IMR-90 (cell line): ENCODE data around the gene PLEK. TPM values are rescaled to one million over a fixed set of nuclear protein-coding genes. Genes with fewer than 3 reads are reported as not detected.

ENCODE experiments used
- ATAC-seq: fragments of 200-7000 bp; cut with Tn5 transposase; 2 replicates; pipeline ENCODE4 v1.9.1; 2020; ENCODE audit warnings: low read depth, mild to moderate bottlenecking, moderate library complexity
- BruUV-seq: library from RNA; stranded (reverse); fragments of 400-500 nt; replicated peaks from 2 replicates; lab custom pipeline; 2021; lab: Mats Ljungman, UMichigan
- CTCF ChIA-PET: fragments of 300-600 bp; formaldehyde crosslinking; extraction: SDS; loops from one replicate; lab custom pipeline; 2021; ENCODE audit warnings: antibody characterized with exemption; lab: Yijun Ruan, JAX
- POLR2A ChIA-PET: fragments of 300-600 bp; sonication (Branson Sonifier 250); formaldehyde crosslinking; loops from one replicate; lab custom pipeline; 2022; ENCODE audit warnings: antibody characterized with exemption; ENCODE audit not compliant: unreplicated experiment; lab: Charles Lee
- DNase-seq: peaks from one replicate; pipeline ENCODE4 v3.0.0; 2013
- H2AFZ ChIP-seq: replicated peaks from 2 replicates; pipeline ENCODE3; 2013; ENCODE audit warnings: low read length, mild to moderate bottlenecking; ENCODE audit not compliant: poor library complexity
- H2AK5ac ChIP-seq: 2 replicates; pipeline ENCODE4 v1.6.1; 2013; ENCODE audit warnings: low read depth, low read length, inconsistent platforms
- H2AK9ac ChIP-seq: replicated peaks from 2 replicates; pipeline ENCODE3; 2013; ENCODE audit warnings: mild to moderate bottlenecking, low read depth, low read length, moderate library complexity; ENCODE audit not compliant: poor library complexity
- H2BK120ac ChIP-seq: 2 replicates; pipeline ENCODE4 v1.6.1; 2013; ENCODE audit warnings: low read depth, low read length, inconsistent platforms
- H2BK15ac ChIP-seq: 3 replicates; pipeline ENCODE4 v1.6.1; 2013; ENCODE audit warnings: low read depth, low read length, inconsistent platforms
- H2BK20ac ChIP-seq: 2 replicates; pipeline ENCODE4 v1.6.1; 2013; ENCODE audit warnings: low read depth, mild to moderate bottlenecking, inconsistent platforms, low read length, moderate library complexity
- H2BK5ac ChIP-seq: 2 replicates; pipeline ENCODE4 v1.6.1; 2013; ENCODE audit warnings: mild to moderate bottlenecking, low read depth, low read length, inconsistent platforms; ENCODE audit not compliant: poor library complexity, severe bottlenecking
- H3K14ac ChIP-seq: replicated peaks from 2 replicates; pipeline ENCODE4 v1.6.1; 2013; ENCODE audit warnings: low read depth, low read length, inconsistent platforms
- H3K18ac ChIP-seq: 2 replicates; pipeline ENCODE4 v1.6.1; 2013; ENCODE audit warnings: low read depth, low read length, control low read depth
- H3K23ac ChIP-seq: 2 replicates; pipeline ENCODE4 v1.6.1; 2013; ENCODE audit warnings: low read depth, low read length, inconsistent platforms
- H3K27ac ChIP-seq: 2 replicates; pipeline ENCODE4 v1.5.1; 2013; ENCODE audit warnings: mild to moderate bottlenecking, control low read depth, low read length; ENCODE audit not compliant: insufficient read depth
- H3K27me3 ChIP-seq: 2 replicates; pipeline ENCODE4 v1.6.1; 2013; ENCODE audit warnings: low read length; ENCODE audit not compliant: control insufficient read depth, insufficient read depth
- H3K36me3 ChIP-seq: 2 replicates; pipeline ENCODE4 v1.6.1; 2013; ENCODE audit warnings: low read length, mixed read lengths; ENCODE audit not compliant: control insufficient read depth, insufficient read depth
- H3K4ac ChIP-seq: 2 replicates; pipeline ENCODE4 v1.6.1; 2013; ENCODE audit warnings: low read depth, low read length, inconsistent platforms
- H3K4me1 ChIP-seq: 2 replicates; pipeline ENCODE4 v1.6.1; 2013; ENCODE audit warnings: low read length, mixed read lengths; ENCODE audit not compliant: control insufficient read depth, insufficient read depth
- H3K4me2 ChIP-seq: 2 replicates; pipeline ENCODE4 v1.6.1; 2013; ENCODE audit warnings: low read depth, mild to moderate bottlenecking, control low read depth, low read length, moderate library complexity
- H3K4me3 ChIP-seq: 2 replicates; pipeline ENCODE4 v1.5.1; 2013; ENCODE audit warnings: low read depth, mild to moderate bottlenecking, control low read depth, low read length, moderate library complexity; ENCODE audit not compliant: insufficient read depth
- H3K56ac ChIP-seq: 2 replicates; pipeline ENCODE4 v1.6.1; 2013; ENCODE audit warnings: low read length, inconsistent platforms; ENCODE audit not compliant: insufficient read depth; ENCODE audit errors: extremely low read depth
- H3K79me1 ChIP-seq, 2 experiments: 2 replicates each; pipeline ENCODE4 v1.6.1; 2013; ENCODE audit warnings: low read length in 2 of 2, inconsistent platforms in 1 of 2, low read depth in 1 of 2
- H3K9ac ChIP-seq: 2 replicates; pipeline ENCODE4 v1.6.1; 2013; ENCODE audit warnings: low read depth, low read length, control low read depth
- H3K9me1 ChIP-seq: 2 replicates; pipeline ENCODE4 v1.6.1; 2013; ENCODE audit warnings: low read length, inconsistent platforms; ENCODE audit not compliant: insufficient read depth
- H3K9me3 ChIP-seq: 2 replicates; pipeline ENCODE4 v1.6.1; 2013; ENCODE audit warnings: low read length; ENCODE audit not compliant: control insufficient read depth, insufficient read depth
- H4K20me1 ChIP-seq: 2 replicates; pipeline ENCODE4 v1.6.1; 2013; ENCODE audit warnings: low read length, inconsistent platforms; ENCODE audit not compliant: insufficient read depth
- H4K5ac ChIP-seq: 2 replicates; pipeline ENCODE4 v1.6.1; 2013; ENCODE audit warnings: mild to moderate bottlenecking, low read depth, low read length, control low read depth
- H4K8ac ChIP-seq, 2 experiments: 2 replicates each; pipeline ENCODE4 v1.6.1; 2013; ENCODE audit warnings: low read depth in 2 of 2, low read length in 2 of 2, control low read depth in 1 of 2, inconsistent platforms in 1 of 2
- H4K91ac ChIP-seq: 2 replicates; pipeline ENCODE4 v1.6.1; 2013; ENCODE audit warnings: low read depth, low read length, inconsistent platforms; ENCODE audit not compliant: insufficient read depth
- BHLHE40 ChIP-seq: fragments of 150-350 bp; IDR thresholded peaks from 2 replicates; pipeline ENCODE4 v1.6.1; 2016; ENCODE audit warnings: mild to moderate bottlenecking, low read depth, low read length
- CEBPB ChIP-seq: IDR thresholded peaks from 2 replicates; pipeline ENCODE4 v1.6.1; 2012; ENCODE audit warnings: low read depth, low read length, improper control_type of control experiment
- MAZ ChIP-seq: IDR thresholded peaks from 2 replicates; pipeline ENCODE4 v1.6.1; 2012; ENCODE audit warnings: low read depth, mild to moderate bottlenecking, low read length, improper control_type of control experiment, moderate library complexity, borderline replicate concordance
- MXI1 ChIP-seq: IDR thresholded peaks from 2 replicates; pipeline ENCODE4 v1.6.1; 2012; ENCODE audit warnings: low read depth, mild to moderate bottlenecking, low read length, moderate library complexity, borderline replicate concordance
- WGBS, 2 experiments: methylation state at CpG; one replicate each; pipeline versions ENCODE4 v1.1.5 to v1.1.7; 2013; ENCODE audit warnings: missing lambda C conversion rate in 2 of 2; ENCODE audit not compliant: insufficient read length in 1 of 2; ENCODE audit errors: extremely low coverage in 2 of 2; 5-methylcytosine and 5-hydroxymethylcytosine counted together
- dilution Hi-C: fragments of 300-500 bp; cut with HindIII; formaldehyde crosslinking; loops from one replicate; pipeline ENCODE4 v1.14.3; 2018; ENCODE audit warnings: low sequenced_read_pairs; ENCODE audit not compliant: unreplicated experiment
- in situ Hi-C: fragments of 300-500 bp; cut with MboI; formaldehyde crosslinking; loops from 3 replicates; pipeline ENCODE4 v1.14.3; 2019; ENCODE audit warnings: low sequenced_read_pairs, inconsistent platforms, mixed read lengths
- intact Hi-C: fragments of 100-400 bp; cut with micrococcal nuclease; formaldehyde crosslinking; loops from 2 replicates; pipeline ENCODE4 v1.10.0; 2022
- polyA plus RNA-seq, 3 experiments: library from polyadenylated mRNA; depleted of rRNA; stranded (reverse); fragments of >200 nt; gene quantifications; 2 replicates each; pipeline ENCODE4 v1.2.3, GENCODE V29; 2012; ENCODE audit warnings: low replicate concordance in 1 of 3
- total RNA-seq: library from RNA; depleted of rRNA; stranded (reverse); fragments of >200 nt; gene quantifications from 2 replicates; pipeline ENCODE4 v1.2.3, GENCODE V29; 2012

The PLEK gene
- total and polyA plus RNA-seq, 2 of the 4 experiments (the other 2 are of a cell fraction): under 0.01 TPM; not detected in 1

- H3K27me3 ChIP-seq: no peaks in the 10 kb centered on the region
- peak within 1 kb of the TSS; percentile 98 for H3K27ac ChIP-seq
- peak within 1 kb of the TSS; percentile 87 for H2BK120ac ChIP-seq
- peak within 1 kb of the TSS; percentile 93 for H3K9ac ChIP-seq
- H2BK5ac ChIP-seq: peak within 1 kb of the TSS; percentile 90
- POLR2A ChIA-PET: interaction anchor here (0.7 kb wide), 1 partner anchor 67 kb away, joined by 6 read pairs; no protein-coding TSS in a partner anchor
- H4K91ac ChIP-seq: peak within 1 kb of the TSS; percentile 95
- peak within 1 kb of the TSS; percentile 91 for H3K4ac ChIP-seq
- H3K18ac ChIP-seq: peak within 1 kb of the TSS; percentile 71
- H2AK5ac ChIP-seq: peak within 1 kb of the TSS; percentile 41
- 0 out of 2 replicates have a peak, but pooled peaks have one; percentile 39 for TF ChIP-seq BHLHE40
- no peak for TF ChIP-seq CEBPB
- peak; percentile 74 for TF ChIP-seq MAZ
- TF ChIP-seq MXI1: peak; percentile 8
- peak within 1 kb of the TSS; percentile 79 for H4K5ac ChIP-seq
- CTCF ChIA-PET: interaction anchor here (0.8 to 1.2 kb wide), 3 partner anchors 11 to 38 kb away, joined by 3 to 6 read pairs (median 5); no protein-coding TSS in a partner anchor
- peak within 1 kb of the TSS; percentile 90 for H3K14ac ChIP-seq
- H3K9me3 ChIP-seq: no peaks in the 10 kb centered on the region
- peak within 1 kb of the TSS; percentile 96 for H2AFZ ChIP-seq
- 4% methylated on average over 5 of the region's 64 CpGs; no CpG with 5 or more reads in 1 of the 2 experiments for WGBS, 2 experiments
- H3K4me3 ChIP-seq: peak within 1 kb of the TSS; percentile 87
- peaks cover 3% of the 10 kb centered on the region; the same call in 1 of the 2 replicates for H3K36me3 ChIP-seq
- H3K79me1 ChIP-seq: peaks cover 15 to 38% of the 10 kb centered on the region in 2 experiments
- intact Hi-C loops: loop anchor here (1.0 to 2.0 kb wide), 2 partner anchors 69 to 122 kb away; no protein-coding TSS in a partner anchor
- dilution Hi-C loops: no loop called here
- H4K8ac ChIP-seq: peak within 1 kb of the TSS; percentile 70 to 93
- in situ Hi-C loops: no loop called here
- peak within 1 kb of the TSS; percentile 48; the same call in 1 of the 3 replicates for H2BK15ac ChIP-seq
- peak; percentile 83 for DNase-seq
- no peaks in the 10 kb centered on the region for H3K4me1 ChIP-seq
- peak within 1 kb of the TSS; percentile 99 for H3K23ac ChIP-seq
- peak within 1 kb of the TSS; percentile 89 for H3K56ac ChIP-seq
- no peaks in the 10 kb centered on the region for H4K20me1 ChIP-seq
- H3K4me2 ChIP-seq: peak within 1 kb of the TSS; percentile 94
- no TSS peak for BruUV-seq
- H2AK9ac ChIP-seq: peak within 1 kb of the TSS; percentile 96
- H2BK20ac ChIP-seq: peak within 1 kb of the TSS; percentile 27
- ATAC-seq: peak; percentile 77
- no peaks in the 10 kb centered on the region; the same call in 1 of the 2 replicates for H3K9me1 ChIP-seq
These were observed 45.5 kb upstream of the PLEK start, which contains the start of gene CNRIP1 for GRCh38 chr2:68319398-68320117. TSS of gene CNRIP1 (minus strand) at chr2:68319949. CDS start at chr2:68319400, 549 bp downstream.
